K562 (cell line): ENCODE measurements around the gene RORB. TPM values are rescaled to one million over a fixed set of nuclear protein-coding genes. Genes with fewer than 3 reads are reported as not detected.

Experiments used
- ATAC-seq: fragments of 200-7000 bp; cut with Tn5 transposase; 3 replicates; pipeline ENCODE4 v1.9.1; 2020; ENCODE audit warnings: moderate library complexity
- BruUV-seq: library from RNA; stranded (reverse); fragments of 400-500 nt; replicated peaks from 2 replicates; lab custom pipeline; 2021; lab: Mats Ljungman, UMichigan
- CTCF ChIA-PET: fragments of 300-600 bp; formaldehyde crosslinking; extraction: SDS; loops from one replicate; lab custom pipeline; 2021; ENCODE audit warnings: low intra/inter-chr PET ratio; lab: Yijun Ruan, JAX
- POLR2A ChIA-PET: fragments of 300-600, 350-650 bp; sonication (Branson Sonifier 250); formaldehyde crosslinking; extraction: SDS; loops from one replicate; lab custom pipeline; 2021; ENCODE audit warnings: antibody characterized with exemption, inconsistent platforms; lab: Yijun Ruan, JAX
- DNase-seq, 4 experiments: peaks; one replicate each; pipeline versions ENCODE4 v3.0.0 to v3.0.0-alpha.2; 2011 to 2018; ENCODE audit warnings: low spot score in 3 of 4, mixed read lengths in 3 of 4; ENCODE audit errors: extremely low read depth in 1 of 4
- FAIRE-seq: peaks from 2 replicates; lab custom pipeline; 2011; peaks lifted over from hg19 to GRCh38; lab: Jason Lieb, UNC
- H2AFZ ChIP-seq: 2 replicates; pipeline ENCODE4 v1.6.0; 2011; ENCODE audit warnings: low read depth, low read length, control low read depth, inconsistent platforms
- H3K27ac ChIP-seq: fragments of 200-600 bp; 3 replicates; pipeline ENCODE4 v1.8.0; 2011; ENCODE audit warnings: low read depth, mild to moderate bottlenecking, control low read depth, inconsistent platforms, low read length, moderate library complexity, mixed read lengths; ENCODE audit errors: extremely low read depth
- H3K27me3 ChIP-seq, 2 experiments: fragments of 300-600 bp in 1 of 2; 2 replicates in 1 of 2; 3 replicates in 1 of 2; pipeline versions ENCODE4 v1.6.0 to v1.8.0; 2011; ENCODE audit warnings: inconsistent platforms in 2 of 2, low read length in 2 of 2, mild to moderate bottlenecking in 1 of 2, mixed read lengths in 1 of 2, moderate library complexity in 1 of 2; ENCODE audit not compliant: control insufficient read depth in 2 of 2, insufficient read depth in 2 of 2
- H3K36me3 ChIP-seq: fragments of 300-600 bp; 3 replicates; pipeline ENCODE4 v1.8.0; 2011; ENCODE audit warnings: mild to moderate bottlenecking, low read length, inconsistent platforms; ENCODE audit not compliant: control insufficient read depth, insufficient read depth
- H3K4me1 ChIP-seq, 2 experiments: fragments of 200-600 bp in 1 of 2; replicated peaks in 1 of 2; 2 replicates in 1 of 2; 3 replicates in 1 of 2; pipeline versions ENCODE4 v1.5.1 to v1.8.0; 2011; ENCODE audit warnings: inconsistent platforms in 2 of 2, low read length in 2 of 2, mild to moderate bottlenecking in 1 of 2, mixed read lengths in 1 of 2, moderate library complexity in 1 of 2; ENCODE audit not compliant: control insufficient read depth in 2 of 2, insufficient read depth in 2 of 2
- H3K4me2 ChIP-seq: 2 replicates; pipeline ENCODE4 v1.6.1; 2011; ENCODE audit warnings: low read length, control low read depth, inconsistent platforms, mixed read lengths; ENCODE audit not compliant: insufficient read depth
- H3K4me3 ChIP-seq: fragments of 200-600 bp; sonication (generic), shearing (Covaris generic); 2 replicates; pipeline ENCODE4 v1.5.1; 2016; ENCODE audit warnings: control low read depth, inconsistent platforms
- H3K79me2 ChIP-seq: fragments of 200-600 bp; 3 replicates; pipeline ENCODE4 v1.8.0; 2011; ENCODE audit warnings: low read length, inconsistent platforms; ENCODE audit not compliant: control insufficient read depth, insufficient read depth
- H3K9ac ChIP-seq, 2 experiments: 2 replicates each; pipeline versions ENCODE4 v1.6.0 to v1.6.1; 2011; ENCODE audit warnings: low read depth in 2 of 2, low read length in 2 of 2, control low read depth in 1 of 2, inconsistent platforms in 1 of 2, mild to moderate bottlenecking in 1 of 2, mixed read lengths in 1 of 2; ENCODE audit not compliant: insufficient read depth in 1 of 2
- H3K9me1 ChIP-seq: one replicate; pipeline ENCODE4 v1.6.0; 2011; ENCODE audit warnings: inconsistent platforms, mild to moderate bottlenecking, low read length, moderate library complexity; ENCODE audit not compliant: control insufficient read depth, insufficient read depth
- H3K9me3 ChIP-seq: replicated peaks from 2 replicates; pipeline ENCODE4 v1.5.1; 2011; ENCODE audit warnings: low read depth, low read length, inconsistent platforms; ENCODE audit not compliant: control insufficient read depth, insufficient read depth
- H4K20me1 ChIP-seq: replicated peaks from 2 replicates; pipeline ENCODE4 v1.6.1; 2011; ENCODE audit warnings: low read length, inconsistent platforms, mixed read lengths; ENCODE audit not compliant: control insufficient read depth, insufficient read depth
- HMGN3 ChIP-seq: IDR thresholded peaks from 2 replicates; pipeline ENCODE4 v1.6.1; 2011; ENCODE audit warnings: borderline replicate concordance, low read depth, mild to moderate bottlenecking, mixed read lengths, low read length; ENCODE audit not compliant: insufficient read length; ENCODE audit errors: extremely low read depth
- RFX7 ChIP-seq: fragments of 250-450 bp; sonication (Bioruptor Pico); IDR thresholded peaks from 2 replicates; pipeline ENCODE4 v1.5.1; 2021; ENCODE audit warnings: mild to moderate bottlenecking
- ZC3H4 ChIP-seq: sonication (generic); formaldehyde crosslinking; IDR thresholded peaks from 2 replicates; pipeline ENCODE4 v1.9.0; 2021; ENCODE audit warnings: missing genetic modification reagents, borderline replicate concordance
- ZKSCAN3 ChIP-seq: fragments of 250-450 bp; sonication (Bioruptor Pico); IDR thresholded peaks from 2 replicates; pipeline ENCODE4 v1.4.0; 2020
- ZNF197 ChIP-seq: fragments of 200-800 bp; sonication (Bioruptor generic); IDR thresholded peaks from 2 replicates; pipeline ENCODE4 v1.6.1; 2016; ENCODE audit warnings: low read depth, missing genetic modification characterization, missing compliant biosample characterization
- ZNF717 ChIP-seq: fragments of 250-450 bp; sonication (Bioruptor Pico); IDR thresholded peaks from 2 replicates; pipeline ENCODE4 v1.5.0; 2021
- ZNF766 ChIP-seq: fragments of 200-800 bp; sonication (Bioruptor generic); conservative IDR thresholded peaks from 2 replicates; pipeline ENCODE4 v1.6.1; 2016; ENCODE audit warnings: missing genetic modification characterization, missing compliant biosample characterization
- WGBS: fragments of 100-300 bp; shearing (Covaris generic); methylation state at CpG from one replicate; pipeline ENCODE4 v1.1.6; 2016; ENCODE audit warnings: low coverage, mixed read lengths; ENCODE audit not compliant: insufficient coverage; ENCODE audit errors: missing lambda C conversion rate; 5-methylcytosine and 5-hydroxymethylcytosine counted together
- in situ Hi-C: fragments of 300-500 bp; cut with MboI; formaldehyde crosslinking; loops from 4 replicates; pipeline ENCODE4 v1.15.0; 2018; ENCODE audit warnings: inconsistent platforms, mixed read lengths
- intact Hi-C: fragments of 100-400 bp; cut with micrococcal nuclease; formaldehyde crosslinking; loops from 2 replicates; pipeline ENCODE4 v1.14.2; 2022
- polyA plus RNA-seq, 8 experiments: library from polyadenylated mRNA; depleted of rRNA in 4 of 8; stranded (reverse) in 5 of 8; unstranded in 3 of 8; fragments of >200 nt; fragmentation: Nextera tagmentation in 2 of 8; fragmentation: Illumina TruSeq in 1 of 8; extraction: Ambion mirVana in 2 of 8; extraction: Trizol in 1 of 8; gene quantifications; 2 replicates each; pipeline versions ENCODE4 v1.2.1 to v1.2.3, GENCODE V29; 2011 to 2014; ENCODE audit warnings: inconsistent platforms in 1 of 8, missing spikeins in 1 of 8
- total RNA-seq, 7 experiments: library from RNA; depleted of rRNA in 6 of 7; stranded (reverse); fragments of >200 nt in 6 of 7; fragmentation: Illumina TruSeq in 2 of 7; extraction: Trizol in 2 of 7; gene quantifications; 2 replicates each; pipeline versions ENCODE4 v1.2.1 to v1.2.3, GENCODE V29; 2011 to 2021; ENCODE audit warnings: low replicate concordance in 1 of 7
- TF ChIP-seq, protein P1 (sequence below): IDR thresholded peaks from 2 replicates; pipeline ENCODE4 v1.6.1; 2016; ENCODE audit warnings: missing genetic modification characterization, missing compliant biosample characterization

Gene RORB
- total and polyA plus RNA-seq, 9 of the 15 experiments (the other 6 are each of a cell fraction or from before 2014, with no cell fraction given), result not detected

DNA sequence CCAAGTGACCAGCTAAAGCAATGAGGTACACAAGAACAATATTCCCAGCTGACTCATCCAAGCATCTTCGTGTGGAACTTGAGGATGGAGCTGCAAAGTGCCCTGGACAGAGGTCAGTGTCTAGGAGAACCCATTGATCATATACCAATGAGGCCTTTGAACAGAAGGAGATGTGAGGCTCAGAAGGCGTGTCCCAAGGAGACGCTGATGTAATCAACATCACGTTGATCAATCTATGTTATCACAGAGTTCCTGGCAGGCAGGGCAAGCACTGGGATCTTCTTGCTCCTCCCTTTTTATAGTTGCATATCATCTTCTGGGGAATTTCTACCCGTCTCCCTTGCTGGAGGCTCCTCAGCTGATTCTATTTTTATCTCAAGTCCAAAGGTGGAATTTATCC lies 227.2 kb downstream of the RORB start:
- intact Hi-C loops (no loop called here), in situ Hi-C loops (no loop called here)
- no peak overlapping the region for H3K4me3 ChIP-seq
- whole genome bisulfite sequencing, result 0% methylated on average over 4 of the region's 5 CpGs
- no peak for FAIRE-seq
- TF ChIP-seq, protein P1, sequence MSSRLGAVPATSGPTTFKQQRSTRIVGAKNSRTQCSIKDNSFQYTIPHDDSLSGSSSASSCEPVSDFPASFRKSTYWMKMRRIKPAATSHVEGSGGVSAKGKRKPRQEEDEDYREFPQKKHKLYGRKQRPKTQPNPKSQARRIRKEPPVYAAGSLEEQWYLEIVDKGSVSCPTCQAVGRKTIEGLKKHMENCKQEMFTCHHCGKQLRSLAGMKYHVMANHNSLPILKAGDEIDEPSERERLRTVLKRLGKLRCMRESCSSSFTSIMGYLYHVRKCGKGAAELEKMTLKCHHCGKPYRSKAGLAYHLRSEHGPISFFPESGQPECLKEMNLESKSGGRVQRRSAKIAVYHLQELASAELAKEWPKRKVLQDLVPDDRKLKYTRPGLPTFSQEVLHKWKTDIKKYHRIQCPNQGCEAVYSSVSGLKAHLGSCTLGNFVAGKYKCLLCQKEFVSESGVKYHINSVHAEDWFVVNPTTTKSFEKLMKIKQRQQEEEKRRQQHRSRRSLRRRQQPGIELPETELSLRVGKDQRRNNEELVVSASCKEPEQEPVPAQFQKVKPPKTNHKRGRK (tag), result no peak
- TF ChIP-seq ZNF717 (CRISPR knock-in tag) (no peak), ZNF766 (CRISPR knock-in tag) (no peak)
- POLR2A ChIA-PET, result no interaction called here
- H3K9ac ChIP-seq, result no peak overlapping the region
- no peak for ATAC-seq
- CTCF ChIA-PET, result no interaction called here
- no peaks in the 10 kb centered on the region for H3K36me3 ChIP-seq
- H3K27me3 ChIP-seq, result peaks cover 0 to 3% of the 10 kb centered on the region in 2 experiments; a peak in 1 of 5 replicates
- H3K79me2 ChIP-seq, result no peaks in the 10 kb centered on the region
- H3K4me1 ChIP-seq, result no peaks in the 10 kb centered on the region
- BruUV-seq, result no TSS peak
- DNase-seq, result no peak
- H3K9me1 ChIP-seq, result no peaks in the 10 kb centered on the region
- H3K4me2 ChIP-seq, result no peak overlapping the region
- no peak overlapping the region for H3K27ac ChIP-seq
- no peak overlapping the region for H2AFZ ChIP-seq
- no peaks in the 10 kb centered on the region for H3K9me3 ChIP-seq
- no peaks in the 10 kb centered on the region for H4K20me1 ChIP-seq

DNA sequence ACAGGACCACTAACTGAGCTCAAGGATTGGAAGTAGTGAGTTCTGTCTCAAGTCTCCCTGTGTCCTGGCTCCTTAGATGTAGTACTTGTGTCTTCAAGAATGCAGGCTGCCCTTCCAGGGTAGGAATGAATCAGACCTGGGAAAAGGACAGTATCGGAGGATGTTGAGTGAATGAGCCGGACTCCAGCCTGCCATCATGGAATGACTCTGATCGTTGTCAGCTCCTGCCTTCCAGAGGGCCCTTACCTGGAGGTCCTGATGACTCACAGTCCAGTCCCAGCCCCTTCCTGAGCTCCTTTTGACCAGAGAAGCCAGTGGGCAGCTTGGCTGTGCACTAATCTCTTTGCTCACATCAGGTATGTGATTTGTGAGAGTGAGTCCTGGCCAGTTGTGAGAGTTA lies 229.4 kb downstream of the RORB start:
- BruUV-seq, result no TSS peak
- intact Hi-C loops, result no loop called here

More for the DNA sequence above, 229.4 kb downstream of the RORB start:
- Histone ChIP-seq H3K4me2 (no peak overlapping the region), H3K9ac (no peak overlapping the region), H3K27me3 (peaks cover 0 to 3% of the 10 kb centered on the region in 2 experiments; a peak in 1 of 5 replicates), H3K9me3 (no peaks in the 10 kb centered on the region), H3K27ac (no peak overlapping the region), H3K4me1 (no peaks in the 10 kb centered on the region), H4K20me1 (no peaks in the 10 kb centered on the region), H3K79me2 (no peaks in the 10 kb centered on the region), H2AFZ (no peak overlapping the region), H3K9me1 (no peaks in the 10 kb centered on the region), H3K36me3 (no peaks in the 10 kb centered on the region), H3K4me3 (no peak overlapping the region)
- FAIRE-seq, result no peak
- ChIA-PET CTCF (no interaction called here), POLR2A (interaction anchor here (0.6 kb wide), 1 partner anchor 1136 kb away, joined by 3 read pairs; no protein-coding TSS in a partner anchor)
- TF ChIP-seq ZC3H4 (CRISPR knock-in tag) (no peak), ZKSCAN3 (CRISPR knock-in tag) (no peak), HMGN3 (no peak), RFX7 (no peak), ZNF197 (no peak)
- WGBS, result 8% methylated on average over 2 of the region's 3 CpGs
- no peak for ATAC-seq
- DNase-seq, result no peak
- in situ Hi-C loops, result loop anchor here (25.0 kb wide), 1 partner anchor 1039 kb away; no protein-coding TSS in a partner anchor
